Ishikawa (cell line): ENCODE data around the gene CIROP.

ENCODE experiments used
- CEBPB ChIP-seq: IDR thresholded peaks from 2 replicates; pipeline ENCODE4 v1.6.1; 2012
- CREB1 ChIP-seq: IDR thresholded peaks from 2 replicates; pipeline ENCODE4 v1.6.1; 2012; ENCODE audit warnings: low read depth
- EGR1 ChIP-seq: IDR thresholded peaks from 2 replicates; pipeline ENCODE4 v1.6.1; 2012
- FOXM1 ChIP-seq: IDR thresholded peaks from 2 replicates; pipeline ENCODE4 v1.6.1; 2012; ENCODE audit warnings: low read depth, borderline replicate concordance
- RAD21 ChIP-seq: IDR thresholded peaks from 2 replicates; pipeline ENCODE4 v1.6.1; 2012; ENCODE audit warnings: low read depth
- TAF1 ChIP-seq: IDR thresholded peaks from 2 replicates; pipeline ENCODE4 v1.6.1; 2012; ENCODE audit warnings: low read depth, mild to moderate bottlenecking
- TEAD4 ChIP-seq: IDR thresholded peaks from 2 replicates; pipeline ENCODE4 v1.6.1; 2012
- YY1 ChIP-seq: IDR thresholded peaks from 2 replicates; pipeline ENCODE4 v1.6.1; 2012; ENCODE audit warnings: low read depth
- TF ChIP-seq, protein P1 (sequence below): IDR thresholded peaks from 2 replicates; pipeline ENCODE4 v1.6.1; 2012; ENCODE audit warnings: low read depth, mild to moderate bottlenecking
- TF ChIP-seq, protein P2 (sequence below): IDR thresholded peaks from 2 replicates; pipeline ENCODE4 v1.6.1; 2012

DNA sequence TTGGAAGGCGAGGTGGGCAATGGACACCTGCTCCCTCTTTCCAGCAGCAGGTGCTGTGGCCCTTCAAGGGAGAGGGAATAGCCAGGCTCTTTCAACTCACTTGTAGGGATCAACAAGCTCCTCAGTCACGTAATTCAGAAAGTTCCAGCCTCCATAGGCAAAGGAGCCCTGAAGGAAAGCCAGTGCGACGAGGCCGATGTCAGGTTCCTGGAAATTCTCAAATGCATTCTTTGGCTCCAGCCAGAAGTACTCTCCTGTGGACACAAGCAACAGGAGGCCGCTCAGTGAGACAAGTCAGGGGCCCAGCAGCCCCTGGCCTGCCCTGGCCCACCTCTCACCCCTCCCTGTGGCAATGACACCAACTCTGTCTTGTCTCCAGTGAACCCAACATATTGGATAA, 35.6 kb upstream of the CIROP start:
- TF ChIP-seq TAF1 (no peak), YY1 (no peak), CREB1 (no peak), TEAD4 (no peak), RAD21 (no peak), CEBPB (no peak), FOXM1 (no peak), EGR1 (no peak)
- TF ChIP-seq, protein P1, sequence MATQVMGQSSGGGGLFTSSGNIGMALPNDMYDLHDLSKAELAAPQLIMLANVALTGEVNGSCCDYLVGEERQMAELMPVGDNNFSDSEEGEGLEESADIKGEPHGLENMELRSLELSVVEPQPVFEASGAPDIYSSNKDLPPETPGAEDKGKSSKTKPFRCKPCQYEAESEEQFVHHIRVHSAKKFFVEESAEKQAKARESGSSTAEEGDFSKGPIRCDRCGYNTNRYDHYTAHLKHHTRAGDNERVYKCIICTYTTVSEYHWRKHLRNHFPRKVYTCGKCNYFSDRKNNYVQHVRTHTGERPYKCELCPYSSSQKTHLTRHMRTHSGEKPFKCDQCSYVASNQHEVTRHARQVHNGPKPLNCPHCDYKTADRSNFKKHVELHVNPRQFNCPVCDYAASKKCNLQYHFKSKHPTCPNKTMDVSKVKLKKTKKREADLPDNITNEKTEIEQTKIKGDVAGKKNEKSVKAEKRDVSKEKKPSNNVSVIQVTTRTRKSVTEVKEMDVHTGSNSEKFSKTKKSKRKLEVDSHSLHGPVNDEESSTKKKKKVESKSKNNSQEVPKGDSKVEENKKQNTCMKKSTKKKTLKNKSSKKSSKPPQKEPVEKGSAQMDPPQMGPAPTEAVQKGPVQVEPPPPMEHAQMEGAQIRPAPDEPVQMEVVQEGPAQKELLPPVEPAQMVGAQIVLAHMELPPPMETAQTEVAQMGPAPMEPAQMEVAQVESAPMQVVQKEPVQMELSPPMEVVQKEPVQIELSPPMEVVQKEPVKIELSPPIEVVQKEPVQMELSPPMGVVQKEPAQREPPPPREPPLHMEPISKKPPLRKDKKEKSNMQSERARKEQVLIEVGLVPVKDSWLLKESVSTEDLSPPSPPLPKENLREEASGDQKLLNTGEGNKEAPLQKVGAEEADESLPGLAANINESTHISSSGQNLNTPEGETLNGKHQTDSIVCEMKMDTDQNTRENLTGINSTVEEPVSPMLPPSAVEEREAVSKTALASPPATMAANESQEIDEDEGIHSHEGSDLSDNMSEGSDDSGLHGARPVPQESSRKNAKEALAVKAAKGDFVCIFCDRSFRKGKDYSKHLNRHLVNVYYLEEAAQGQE, result no peak
- TF ChIP-seq, protein P2, sequence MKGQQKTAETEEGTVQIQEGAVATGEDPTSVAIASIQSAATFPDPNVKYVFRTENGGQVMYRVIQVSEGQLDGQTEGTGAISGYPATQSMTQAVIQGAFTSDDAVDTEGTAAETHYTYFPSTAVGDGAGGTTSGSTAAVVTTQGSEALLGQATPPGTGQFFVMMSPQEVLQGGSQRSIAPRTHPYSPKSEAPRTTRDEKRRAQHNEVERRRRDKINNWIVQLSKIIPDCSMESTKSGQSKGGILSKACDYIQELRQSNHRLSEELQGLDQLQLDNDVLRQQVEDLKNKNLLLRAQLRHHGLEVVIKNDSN, result no peak
